HG03196 (cell line): ENCODE results near the gene RAB1A.

Experiments used
- ATAC-seq: cut with Tn5 transposase; IDR thresholded peaks from one replicate; pipeline ENCODE4 v1.9.1; 2021; ENCODE audit not compliant: unreplicated experiment

RAB1A gene

DNA sequence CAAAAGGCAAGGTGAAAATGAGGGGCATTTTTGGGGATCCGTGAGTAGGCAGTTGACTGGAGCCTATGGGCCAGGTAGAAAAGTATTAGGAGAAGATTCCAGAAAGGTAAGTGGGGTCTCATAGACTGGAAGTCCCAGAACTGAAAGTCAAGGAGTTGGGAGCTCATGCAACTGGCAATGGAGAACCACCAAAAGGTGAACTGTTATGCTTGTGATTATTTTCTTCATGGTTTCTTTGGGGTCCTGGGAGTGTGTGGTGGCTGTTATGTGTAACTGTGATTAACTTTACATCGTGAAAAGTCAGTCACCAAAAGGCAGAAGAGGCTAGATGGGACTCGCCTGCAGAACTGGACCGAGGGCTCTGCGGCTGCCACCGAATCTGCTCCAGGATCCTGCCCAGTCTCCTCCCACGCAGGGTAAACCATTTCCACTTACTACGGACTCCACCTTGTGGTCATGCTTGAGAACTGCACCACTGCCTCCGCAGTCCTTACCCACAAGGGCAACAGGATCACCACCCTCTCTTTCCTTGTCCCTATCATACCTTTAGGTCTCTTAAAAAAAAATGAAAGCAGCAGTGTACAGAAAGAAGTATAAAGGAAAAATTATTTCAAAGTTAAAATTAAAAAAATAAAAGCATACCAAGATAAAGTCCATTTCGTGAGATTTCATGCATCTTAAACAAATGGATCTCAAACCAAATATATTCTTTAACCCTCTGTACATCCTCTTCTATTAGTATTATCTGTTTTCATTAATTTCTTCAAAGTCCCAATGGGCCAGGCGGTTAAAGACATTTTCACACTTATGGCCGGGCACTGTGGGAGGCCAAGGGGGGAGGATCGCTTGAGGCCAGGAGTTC is 89.3 kb downstream of the RAB1A start:
- ATAC-seq, result peak; percentile 71

DNA sequence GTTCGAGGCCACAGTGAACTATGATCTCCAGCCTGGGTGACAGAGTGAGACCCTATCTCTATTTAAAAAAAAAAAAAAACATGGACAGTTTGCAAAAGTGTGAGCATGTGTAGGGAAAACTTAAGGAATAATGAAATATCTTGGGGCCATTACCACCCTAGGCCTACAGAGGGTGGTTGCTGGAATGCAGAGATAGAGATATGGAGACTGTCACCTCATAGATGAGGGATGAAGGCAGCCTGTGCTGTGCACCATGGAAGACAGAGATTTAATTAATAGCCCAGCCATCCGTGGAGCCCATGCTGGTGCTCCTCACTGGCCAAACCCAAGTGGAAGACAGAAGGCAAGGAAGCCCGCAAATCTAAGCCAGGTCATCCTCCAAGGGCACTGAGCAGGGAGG is 90.3 kb downstream of the RAB1A start:
- no peak for ATAC-seq

DNA sequence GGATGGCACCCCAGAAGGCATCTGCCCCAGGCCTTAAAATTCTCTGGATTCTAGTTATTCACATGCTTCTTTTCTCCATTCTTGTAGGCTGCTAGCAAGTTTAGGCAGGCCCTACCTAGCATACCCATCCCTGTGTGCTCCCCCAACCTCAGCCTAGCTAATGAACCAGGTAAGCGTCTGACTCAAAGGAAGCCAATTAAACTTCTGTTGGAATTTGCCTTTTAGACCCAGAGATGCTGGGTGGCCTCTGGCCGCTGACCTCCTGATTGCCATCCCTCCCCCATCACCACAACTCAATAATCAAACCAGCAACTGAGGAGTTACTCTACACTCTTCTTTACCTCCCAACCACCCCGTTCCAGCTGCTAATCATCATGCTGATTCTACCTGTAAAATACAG is 92.7 kb downstream of the RAB1A start:
- no peak for ATAC-seq
